ENCODE data around the gene NOC3L.
"Not testable (repeated sequence)": the region's sequence is repeated elsewhere in the genome, so short reads cannot be mapped to it uniquely, and the experiment has no call there.

The NOC3L gene

DNA sequence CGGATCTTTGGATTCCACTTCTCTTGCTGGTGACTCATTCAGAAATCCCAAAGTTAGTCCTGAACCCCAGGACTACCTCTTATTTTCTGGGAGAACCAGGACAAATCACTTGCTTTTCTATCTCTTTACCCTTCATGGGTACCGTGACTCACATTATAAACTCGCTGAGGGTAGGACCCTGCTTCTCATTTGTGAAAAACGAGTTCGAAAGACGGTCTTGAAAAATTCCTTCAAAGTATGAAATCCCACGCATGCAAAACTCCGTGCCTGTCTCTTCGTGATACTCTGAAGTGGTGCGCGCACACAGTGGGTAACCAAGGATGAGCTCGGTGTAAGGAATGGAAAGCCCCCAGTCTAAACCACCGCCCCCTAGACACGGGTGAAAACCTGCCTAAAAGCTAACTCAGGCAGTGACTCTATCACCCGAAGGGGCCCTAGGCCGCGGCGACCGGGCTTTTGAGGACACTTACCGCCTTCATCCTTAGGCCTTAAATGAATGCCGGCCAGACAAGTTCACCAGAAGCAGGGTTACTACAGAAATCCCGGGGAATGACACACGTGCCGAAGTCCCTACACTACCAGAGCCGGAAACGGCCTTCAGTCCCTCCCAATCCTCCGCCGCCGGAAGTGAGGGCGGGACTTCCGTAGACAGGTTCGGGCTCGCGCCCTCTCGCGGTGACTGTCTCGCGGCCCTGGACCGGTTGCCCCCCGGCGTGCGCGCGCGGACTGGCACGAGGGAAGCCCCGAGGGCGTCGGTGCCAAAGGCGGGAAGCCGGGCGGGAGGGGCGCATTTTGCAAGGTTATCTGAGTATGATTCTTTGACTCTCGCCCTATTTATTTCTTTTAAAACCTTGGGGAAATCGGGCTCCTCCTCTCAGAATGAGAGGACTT, at the start of gene NOC3L:
NOC3L (minus strand) TSS at position 580 of the 891 bp plus-strand sequence; CDS start at position 479, 101 bp downstream.
- DNase-seq (ENCODE audit: low spot score) = peak; percentile 95

DNA sequence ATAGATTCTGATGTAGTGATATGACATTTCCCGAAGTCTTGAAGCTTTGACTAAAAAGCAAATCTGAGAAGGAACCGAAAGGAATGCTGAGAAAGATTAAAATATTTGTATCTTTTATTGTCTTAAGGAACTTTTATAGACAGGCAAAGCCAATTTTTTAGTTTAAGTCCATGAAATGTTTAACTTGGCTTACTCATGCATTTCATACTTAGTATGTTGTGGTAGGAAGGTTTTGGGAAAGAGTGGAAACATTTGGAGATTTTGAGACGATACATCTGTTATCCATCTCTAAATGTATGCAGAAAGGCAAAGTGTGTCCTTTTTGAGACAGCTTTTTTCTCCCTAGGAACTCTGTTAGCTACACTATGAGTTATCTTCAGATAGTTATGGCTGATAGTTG, 49.7 kb upstream of the NOC3L start:
- no peak for DNase-seq (ENCODE audit: low spot score)

DNA sequence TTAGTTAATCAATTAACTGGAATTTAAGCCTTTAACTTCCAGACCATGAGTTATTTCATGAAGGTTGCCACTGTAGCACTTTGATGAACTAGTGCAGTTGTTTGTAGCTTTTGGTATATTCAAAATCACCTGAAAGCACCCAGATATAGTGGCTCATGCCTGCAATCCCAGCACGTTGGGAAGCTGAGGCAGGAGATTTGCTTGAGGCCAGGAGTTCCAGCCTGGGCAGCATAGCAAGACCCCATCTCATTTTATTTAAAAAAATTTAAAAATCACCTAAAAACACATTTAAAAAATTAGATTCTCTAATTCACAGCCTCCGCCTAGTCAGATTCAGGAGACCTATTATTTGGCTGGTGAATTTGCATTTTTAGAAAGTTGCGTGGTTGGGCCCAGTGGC, 48.6 kb upstream of the NOC3L start:
- no peak for DNase-seq (ENCODE audit: low spot score)

DNA sequence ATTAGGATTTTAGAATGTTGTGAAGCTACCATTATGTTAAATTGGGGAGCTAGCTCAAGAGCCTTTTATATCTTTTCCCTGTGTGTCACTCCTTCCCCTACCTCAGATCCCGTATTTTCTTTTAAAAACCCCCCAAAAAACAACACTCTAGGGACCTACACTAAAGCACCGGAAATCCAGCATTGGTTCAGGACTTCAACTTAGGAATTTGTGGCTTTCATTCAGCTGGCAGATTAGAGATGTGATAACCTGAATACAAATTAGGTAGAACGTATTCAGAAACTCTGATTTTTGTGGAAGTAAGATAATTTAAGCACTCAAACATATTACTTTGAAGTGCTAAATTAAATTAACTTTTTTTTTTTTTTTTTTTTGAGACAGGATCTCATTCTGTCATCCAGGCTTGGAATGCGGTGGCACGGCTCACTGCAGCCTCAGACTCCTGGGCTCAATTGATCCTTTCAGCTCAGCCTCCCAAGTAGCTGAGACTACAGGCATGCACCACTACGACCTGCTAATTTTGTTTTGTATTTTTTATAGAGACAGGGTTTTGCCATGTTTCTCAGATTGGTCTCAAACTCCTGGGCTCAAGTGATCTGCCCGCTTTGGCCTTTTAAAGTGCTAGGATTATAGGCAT, 46.4 kb upstream of the NOC3L start:
- DNase-seq (ENCODE audit: low spot score) = no peak

DNA sequence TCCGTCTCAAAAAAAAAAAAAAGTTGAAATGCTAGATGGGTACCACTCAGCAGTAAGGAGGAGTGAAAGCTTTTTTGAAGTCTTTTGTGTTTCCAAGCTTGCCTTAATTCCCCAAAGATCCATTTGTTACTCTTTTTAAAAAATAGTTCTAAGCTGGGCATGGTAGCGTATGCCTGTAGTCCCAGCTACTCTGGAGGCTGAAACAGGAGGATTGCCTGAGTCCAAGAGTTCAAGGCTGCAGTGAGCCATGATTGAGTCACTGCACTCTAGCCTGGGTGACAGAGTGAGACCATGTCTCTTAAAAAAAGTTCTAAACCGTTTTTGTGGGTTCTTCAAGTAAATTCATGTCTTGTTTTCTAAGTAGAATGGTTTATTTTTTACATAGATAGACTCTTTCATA, 44.9 kb upstream of the NOC3L start:
- no peak for DNase-seq (ENCODE audit: low spot score)

DNA sequence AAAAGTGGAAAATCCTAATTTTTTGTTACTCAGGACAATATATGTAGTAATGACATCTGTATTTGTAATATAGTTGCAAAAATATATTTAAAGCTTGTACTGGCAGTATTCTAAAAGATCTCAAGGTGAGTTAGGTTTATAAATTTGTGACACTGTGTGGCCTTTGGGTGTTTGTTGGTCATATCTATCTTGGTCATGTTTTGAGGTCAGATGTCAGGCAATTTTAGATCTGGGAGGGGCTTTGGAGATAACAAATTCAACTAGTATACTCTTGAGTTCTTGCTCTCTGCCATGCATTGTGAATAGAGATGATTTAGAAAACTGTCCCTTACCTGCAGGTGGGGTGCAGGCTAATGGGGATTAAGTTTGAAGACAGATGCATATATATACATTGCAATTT, 42.7 kb upstream of the NOC3L start:
- DNase-seq (ENCODE audit: low spot score) = no peak

DNA sequence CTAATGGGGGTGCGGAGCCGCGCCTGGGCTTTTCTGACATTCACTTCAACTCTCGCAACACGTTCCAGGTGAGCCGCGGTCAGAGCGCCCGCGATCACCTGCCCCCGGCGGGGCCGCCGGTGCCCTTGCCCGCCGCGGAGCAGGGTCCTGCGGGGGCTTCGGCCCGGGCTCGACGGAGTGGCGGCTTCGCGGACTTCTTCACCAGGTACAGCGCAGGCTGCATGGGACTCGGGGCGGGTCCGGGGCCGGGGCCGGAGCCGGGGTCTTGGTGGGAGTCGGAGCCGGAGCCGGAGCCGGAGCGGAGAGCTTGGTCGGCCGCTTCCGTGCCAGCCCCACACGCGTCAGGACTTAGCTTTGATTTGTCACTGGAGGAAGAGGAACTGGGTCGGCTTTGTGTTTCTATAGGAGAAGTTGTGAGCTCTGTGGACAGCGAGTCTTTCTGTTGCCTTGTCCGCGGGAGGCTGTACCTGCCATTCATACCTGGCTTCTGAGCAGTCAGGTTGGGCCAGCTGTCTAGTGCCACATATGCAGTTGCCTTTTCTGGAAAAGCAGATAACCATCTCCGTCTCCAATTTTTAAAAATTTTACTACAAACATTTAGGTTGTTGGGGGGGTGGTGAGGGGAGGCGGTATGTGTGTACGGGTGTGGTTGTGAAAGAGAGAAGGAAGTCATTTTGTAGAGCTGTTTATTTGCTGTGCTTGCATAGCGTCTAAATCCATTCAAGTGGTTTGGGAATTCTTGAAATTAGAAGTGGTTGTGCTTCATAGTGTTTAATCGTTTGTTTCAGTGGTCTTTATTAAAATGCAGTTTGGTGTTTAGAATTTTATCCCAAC, 40.9 kb upstream of the NOC3L start:
- peak; percentile 63 for DNase-seq (ENCODE audit: low spot score)

DNA sequence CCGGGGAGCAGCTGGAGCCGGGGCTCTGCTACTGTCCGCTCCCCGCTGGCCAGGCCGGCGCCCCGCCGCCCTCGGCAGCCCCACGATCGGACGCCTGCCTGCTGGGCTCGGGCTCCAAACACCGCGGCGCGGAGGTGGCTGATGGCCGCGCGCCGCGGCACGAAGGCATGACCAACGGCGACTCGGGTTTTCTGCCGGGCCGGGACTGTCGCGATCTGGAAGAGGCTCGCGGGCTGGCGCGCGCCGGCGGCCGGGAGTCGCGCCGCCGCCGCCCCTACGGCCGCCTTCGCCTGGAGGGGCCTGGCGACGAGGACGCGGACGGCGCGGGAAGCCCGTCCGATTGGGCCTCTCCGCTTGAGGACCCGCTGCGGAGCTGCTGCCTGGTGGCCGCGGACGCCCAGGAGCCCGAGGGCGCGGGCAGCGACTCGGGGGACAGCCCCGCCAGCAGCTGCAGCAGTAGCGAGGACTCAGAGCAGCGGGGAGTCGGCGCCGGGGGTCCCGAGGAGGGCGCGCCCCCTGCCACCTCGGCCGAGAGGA, 40.2 kb upstream of the NOC3L start:
- peak; percentile 71 for DNase-seq (ENCODE audit: low spot score)

GRCh38 chr10:94402204-94402842, 39.6 kb upstream of the NOC3L start, which contains the start of gene TBC1D12:
TSS of gene TBC1D12 (plus strand) at chr10:94402541. CDS start at chr10:94402614, 73 bp downstream.
- peak; percentile 95 for DNase-seq (ENCODE audit: low spot score)

- no peak for DNase-seq (ENCODE audit: low spot score)
Measured at GRCh38 chr10:94398762-94399161, 36.0 kb upstream of the NOC3L start.

GRCh38 chr10:94397549-94398370, 35.0 kb upstream of the NOC3L start:
- peak; percentile 26 for DNase-seq (ENCODE audit: low spot score)

- not testable (repeated sequence) for DNase-seq (ENCODE audit: low spot score)
Measured at GRCh38 chr10:94392117-94392516, 29.4 kb upstream of the NOC3L start.

GRCh38 chr10:94385733-94386132, 23.0 kb upstream of the NOC3L start:
- DNase-seq (ENCODE audit: low spot score) = not testable (repeated sequence)

DNA sequence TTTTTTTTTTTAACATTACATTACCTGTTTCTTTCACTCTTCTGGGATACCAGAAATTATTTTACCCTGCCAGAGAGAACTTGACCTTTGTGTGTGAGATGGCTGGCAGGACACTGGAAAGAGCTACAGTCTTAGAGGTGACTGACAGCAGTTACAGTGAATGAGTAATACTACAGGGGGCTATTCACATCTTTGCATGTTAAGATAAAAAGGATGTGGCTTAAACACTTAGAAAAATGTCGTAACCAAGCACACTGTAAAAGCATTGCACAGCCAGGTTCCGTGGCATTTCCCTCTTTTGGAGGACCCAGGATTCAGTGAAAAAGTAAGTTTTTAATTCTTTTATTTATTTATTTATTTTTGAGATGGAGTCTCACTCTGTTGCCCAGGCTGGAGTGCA, 20.8 kb upstream of the NOC3L start:
- DNase-seq (ENCODE audit: low spot score) = no peak

GRCh38 chr10:94376865-94377264, 14.1 kb upstream of the NOC3L start:
- DNase-seq (ENCODE audit: low spot score) = no peak

DNA sequence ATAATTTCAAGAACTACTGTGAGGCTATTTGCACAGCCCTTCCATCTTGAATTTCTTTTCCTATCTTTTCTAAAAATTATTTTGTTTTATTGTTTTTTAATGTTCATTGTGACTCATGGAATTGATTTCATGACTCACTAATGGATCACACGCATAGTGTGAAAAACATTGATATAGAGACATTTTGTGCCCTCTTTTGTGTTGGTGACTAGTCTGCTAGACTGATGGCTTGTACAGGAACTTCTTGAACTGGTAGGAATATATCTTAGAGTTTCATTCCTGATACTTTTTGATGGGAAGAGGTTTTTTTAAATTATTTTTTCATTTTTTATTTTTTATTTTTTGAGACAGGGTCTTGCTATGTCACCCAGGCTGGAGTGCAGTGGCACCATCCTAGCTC, 12.6 kb upstream of the NOC3L start:
- DNase-seq (ENCODE audit: low spot score) = no peak

- DNase-seq (ENCODE audit: low spot score) = no peak
Measured at GRCh38 chr10:94370501-94370900, 7.8 kb upstream of the NOC3L start.

DNA sequence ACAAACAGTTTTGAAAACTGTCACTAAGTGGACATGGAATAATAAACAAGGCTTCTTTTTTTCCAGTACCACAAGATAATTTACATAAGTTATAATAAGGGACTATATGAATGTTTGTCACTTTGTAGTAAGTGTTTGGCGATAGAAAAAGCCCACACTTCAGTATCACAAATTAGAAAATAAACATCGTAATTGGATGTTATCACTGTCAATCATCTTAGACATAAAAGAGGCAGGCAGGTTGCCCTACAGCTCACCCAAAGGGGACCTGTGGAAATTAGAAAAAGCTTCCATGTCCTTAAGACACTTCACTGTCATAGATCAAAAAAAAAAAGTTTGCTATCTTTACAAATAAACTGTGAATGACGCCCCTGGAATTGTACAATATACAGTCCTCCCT, 3.6 kb upstream of the NOC3L start:
- DNase-seq (ENCODE audit: low spot score) = no peak

DNA sequence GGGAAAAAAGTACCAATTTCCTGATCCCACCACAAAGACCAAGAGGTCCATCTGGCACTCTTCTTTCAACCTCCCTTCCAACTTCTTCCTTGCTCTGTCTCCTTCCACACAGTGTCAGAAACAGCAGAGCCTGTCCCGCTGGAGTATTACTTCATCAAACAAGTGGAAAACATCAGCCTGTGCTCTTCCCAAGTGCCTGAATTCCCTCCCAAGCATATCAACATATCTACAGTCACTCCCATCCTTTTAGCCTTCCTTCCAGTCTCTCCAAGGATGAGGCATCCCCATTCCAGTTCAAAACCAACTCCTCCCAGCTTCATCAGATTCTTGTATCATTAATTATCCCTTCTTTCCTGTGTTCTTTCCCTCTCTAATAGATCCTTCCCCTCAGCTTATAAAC, 1.7 kb upstream of the NOC3L start:
- no peak for DNase-seq (ENCODE audit: low spot score)

- DNase-seq (ENCODE audit: low spot score) = no peak
Measured at GRCh38 chr10:94363251-94363565, 469 bp upstream of the NOC3L start.

All from AG08396 (cell line).